Stimulated activated CD4-positive, alpha-beta T cell treated with anti-CD3 and anti-CD28 coated beads, TNF-alpha, amount 100 ng/mL, for 4 hours (primary cell): ENCODE measurements around the gene BRMS1L.
A peak's percentile ranks its signal among the peaks of the same experiment; 100 is the strongest.
"Not testable (repeated sequence)": the region's sequence is repeated elsewhere in the genome, so short reads cannot be mapped to it uniquely, and the experiment has no call there.

ENCODE experiments used
- DNase-seq, 3 experiments: peaks; one replicate each; pipeline ENCODE4 v3.0.0-alpha.2; 2020; ENCODE audit warnings: low read depth in 3 of 3

The BRMS1L gene, protein sequence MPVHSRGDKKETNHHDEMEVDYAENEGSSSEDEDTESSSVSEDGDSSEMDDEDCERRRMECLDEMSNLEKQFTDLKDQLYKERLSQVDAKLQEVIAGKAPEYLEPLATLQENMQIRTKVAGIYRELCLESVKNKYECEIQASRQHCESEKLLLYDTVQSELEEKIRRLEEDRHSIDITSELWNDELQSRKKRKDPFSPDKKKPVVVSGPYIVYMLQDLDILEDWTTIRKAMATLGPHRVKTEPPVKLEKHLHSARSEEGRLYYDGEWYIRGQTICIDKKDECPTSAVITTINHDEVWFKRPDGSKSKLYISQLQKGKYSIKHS

DNA sequence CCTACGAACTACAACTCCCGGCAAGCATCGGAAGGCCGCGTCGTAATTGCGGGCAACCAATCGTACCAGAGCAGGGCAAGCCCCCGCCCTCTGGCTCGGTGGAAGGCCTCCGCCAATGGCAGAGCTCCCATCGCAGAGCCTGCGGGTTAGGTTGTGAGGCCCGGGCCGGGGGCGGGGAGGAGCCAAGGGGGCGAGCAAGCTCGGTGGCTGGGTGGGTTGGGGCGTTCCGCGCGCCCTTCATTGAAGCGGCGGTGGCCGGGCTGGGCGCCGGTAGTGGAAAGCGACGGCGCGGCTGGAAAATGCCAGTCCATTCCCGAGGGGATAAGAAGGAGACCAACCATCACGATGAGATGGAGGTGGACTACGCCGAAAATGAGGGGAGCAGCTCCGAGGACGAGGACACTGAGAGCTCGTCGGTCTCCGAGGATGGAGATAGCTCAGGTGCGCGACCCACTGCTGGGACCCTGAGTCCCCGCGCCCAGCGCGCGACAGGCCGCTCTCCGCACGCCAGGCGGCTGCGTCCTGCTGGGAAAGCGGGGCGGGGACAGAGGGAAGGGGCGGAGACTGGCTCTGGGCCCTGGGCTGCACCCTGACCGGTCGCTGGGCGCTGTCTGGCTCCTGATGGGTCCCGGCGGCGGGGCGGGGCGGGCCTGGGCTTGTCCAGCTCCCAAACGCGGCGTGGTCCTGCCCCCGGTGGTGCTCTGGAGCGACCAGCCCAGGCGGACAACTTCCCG is at the start of gene BRMS1L:
Gene BRMS1L (plus strand): TSS at position 121 of the 734 bp plus-strand sequence. CDS start 179 bp downstream, at position 300.
- peak; percentile 90 to 93 (median 92) for DNase-seq

DNA sequence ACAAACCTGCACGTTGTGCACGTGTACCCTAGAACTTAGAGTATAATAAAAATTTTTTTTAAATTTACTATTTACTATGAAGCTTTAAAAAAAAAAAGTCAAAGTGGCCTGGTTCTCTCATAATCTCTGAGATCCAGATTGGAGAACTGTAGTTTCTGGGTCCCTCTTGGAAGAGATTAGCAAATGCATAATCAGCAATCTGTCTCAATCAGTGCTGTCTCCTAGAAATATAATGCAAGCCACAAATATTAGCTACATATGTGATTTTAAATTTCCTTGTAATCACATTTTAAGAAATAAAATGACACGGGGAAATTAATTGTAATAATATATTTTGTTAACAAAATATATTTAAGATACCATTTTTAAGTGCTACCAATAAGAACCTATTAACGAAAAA is 49.3 kb upstream of the BRMS1L start:
- no peak for DNase-seq

DNA sequence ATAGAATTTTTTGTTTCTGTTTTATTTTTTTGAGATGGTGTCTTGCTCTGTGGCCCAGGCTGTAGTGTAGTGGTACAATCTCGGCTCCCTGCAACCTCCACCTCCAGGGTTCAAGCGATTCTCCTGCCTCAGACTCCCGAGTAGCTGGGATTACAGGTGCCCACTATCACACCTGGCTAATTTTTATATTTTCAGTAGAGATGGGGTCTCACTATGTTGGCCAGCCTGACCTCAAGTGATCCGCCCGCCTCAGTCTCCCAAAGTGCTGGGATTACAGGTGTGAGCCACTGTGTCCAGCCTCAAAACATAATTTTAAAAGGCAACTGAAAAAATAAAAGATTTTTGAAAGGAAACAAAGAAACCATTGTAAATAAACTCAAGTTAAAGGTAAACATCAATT is 48.6 kb upstream of the BRMS1L start:
- not testable (repeated sequence) for DNase-seq

DNA sequence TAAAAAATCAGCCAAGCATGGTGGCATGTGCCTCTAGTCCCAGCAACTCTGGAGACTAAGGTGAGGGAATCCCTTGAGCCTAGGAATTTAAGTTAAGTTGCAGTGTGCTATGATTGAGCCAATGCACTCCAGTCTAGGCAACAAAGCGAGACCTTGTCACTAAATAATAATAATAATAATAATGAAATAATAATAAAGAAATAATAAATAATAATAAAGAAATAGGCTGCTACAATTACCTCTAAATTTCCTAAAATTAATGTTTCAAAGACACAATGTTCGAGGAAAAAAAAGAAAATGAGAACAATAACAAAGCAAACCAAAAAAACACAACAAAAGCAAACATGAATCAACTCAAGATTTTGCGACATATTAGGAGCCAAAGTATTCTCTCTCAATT is 46.8 kb upstream of the BRMS1L start:
- DNase-seq, result no peak

DNA sequence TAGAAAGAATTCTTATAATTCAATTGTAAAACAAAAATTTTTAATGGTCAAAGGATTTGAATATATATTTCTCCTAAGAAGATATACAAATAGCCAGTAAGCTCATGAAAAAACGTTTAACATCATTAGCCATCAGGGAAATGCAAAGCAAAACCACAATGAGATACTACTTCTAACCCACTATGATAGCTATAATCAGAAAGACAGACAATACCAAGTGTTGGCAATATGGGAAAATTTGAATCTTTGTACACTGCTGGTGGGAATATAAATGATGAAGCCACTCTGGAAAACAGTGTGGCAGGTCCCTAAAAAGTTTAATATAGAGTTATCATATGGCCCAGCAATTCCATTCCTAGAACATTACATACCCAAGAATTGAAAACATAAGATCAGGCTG is 42.4 kb upstream of the BRMS1L start:
- DNase-seq, result no peak

DNA sequence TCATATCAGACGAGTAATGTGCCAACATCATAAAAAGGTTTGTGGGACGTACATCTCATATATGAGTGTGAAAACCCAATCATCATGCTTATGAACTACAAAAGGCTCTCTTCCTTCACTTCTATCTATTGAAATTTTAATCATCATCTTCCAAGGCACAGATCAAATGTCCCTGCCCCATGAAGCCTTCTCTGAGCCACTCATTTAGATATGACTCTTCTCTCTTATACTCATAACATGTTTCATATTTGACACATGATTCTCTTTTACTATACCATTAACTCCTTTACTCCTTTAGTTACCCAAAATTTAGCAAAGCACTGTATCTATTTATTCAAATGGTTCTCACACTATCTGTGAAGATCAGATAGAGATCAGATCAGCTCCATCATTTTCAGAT is 39.3 kb upstream of the BRMS1L start:
- no peak for DNase-seq

DNA sequence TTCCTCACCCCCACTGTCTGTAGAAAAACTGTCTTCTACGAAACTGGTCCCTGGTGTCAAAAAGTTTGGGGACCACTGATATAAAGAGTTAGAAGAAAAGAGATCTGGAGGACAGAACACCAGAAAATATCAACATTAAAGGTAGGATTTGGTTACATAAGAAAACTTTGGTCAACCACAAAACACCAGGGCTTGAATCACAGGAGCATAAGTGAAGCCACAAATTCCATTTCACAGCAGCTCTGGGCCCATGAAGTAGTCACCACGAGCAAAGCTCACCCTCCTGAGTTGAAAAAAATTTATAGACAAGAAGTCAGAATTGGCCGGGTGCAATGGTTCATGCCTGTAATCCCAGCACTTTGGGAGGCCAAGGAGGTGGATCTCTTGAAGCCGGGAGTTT is 36.5 kb upstream of the BRMS1L start:
- no peak for DNase-seq

DNA sequence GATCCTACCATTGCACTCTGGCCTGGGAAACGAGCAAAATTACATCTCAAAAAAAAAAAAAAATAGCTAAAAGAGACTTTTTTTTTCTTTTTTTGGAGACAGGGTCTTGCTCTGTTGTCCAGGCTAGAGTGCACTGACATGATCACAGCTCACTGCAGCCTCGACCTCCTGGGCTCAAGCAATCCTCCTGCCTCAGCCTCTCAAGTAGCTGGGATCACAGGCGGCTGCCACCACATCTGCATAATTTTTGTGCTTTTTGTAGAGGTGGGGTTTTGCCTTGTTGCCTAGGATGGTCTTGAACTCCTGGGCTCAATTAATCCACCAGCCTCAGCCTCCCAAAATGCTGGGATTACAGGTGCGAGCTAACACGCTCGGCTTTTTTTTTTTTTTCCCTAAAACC is 28.3 kb upstream of the BRMS1L start:
- no peak for DNase-seq

DNA sequence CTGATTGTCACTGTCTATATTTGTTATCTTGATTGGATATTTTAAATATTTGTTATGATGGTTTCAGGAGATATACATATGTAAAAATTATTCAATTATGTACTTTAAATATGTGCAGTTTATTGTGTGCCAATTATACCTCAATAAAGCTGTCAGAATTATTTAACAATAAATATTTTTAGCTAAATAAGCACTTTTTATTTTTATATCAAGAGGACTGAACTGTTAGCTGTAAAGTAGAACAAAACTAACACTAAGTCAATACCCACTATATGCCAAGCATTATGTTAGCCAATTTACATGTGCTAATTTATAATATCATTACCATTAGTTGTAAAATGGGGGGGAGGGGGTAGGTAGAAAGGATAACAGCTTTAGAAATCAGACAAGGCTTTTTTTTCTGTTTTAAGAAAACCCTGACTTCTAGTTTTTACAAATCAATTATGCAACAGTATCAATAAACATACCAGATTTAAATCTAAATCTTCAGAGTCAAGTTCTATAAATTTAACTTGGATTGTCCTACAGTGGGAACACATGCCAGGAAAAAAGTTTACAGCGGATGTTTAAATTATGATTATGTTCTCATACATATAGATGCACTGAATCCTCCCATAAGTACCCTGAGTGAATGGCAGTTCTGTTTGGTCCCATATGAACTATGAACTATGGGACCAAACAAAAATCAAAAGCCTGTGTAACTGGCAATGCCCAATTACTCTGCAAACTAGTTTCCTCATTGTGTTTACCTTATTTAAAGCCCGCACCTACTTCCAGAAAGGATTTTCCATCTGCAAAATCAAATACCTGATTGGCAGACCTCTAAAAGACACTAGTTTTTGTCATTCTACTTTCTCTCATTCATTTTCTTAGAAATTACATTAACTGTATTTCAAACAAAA is 19.9 kb upstream of the BRMS1L start:
- DNase-seq, result no peak

DNA sequence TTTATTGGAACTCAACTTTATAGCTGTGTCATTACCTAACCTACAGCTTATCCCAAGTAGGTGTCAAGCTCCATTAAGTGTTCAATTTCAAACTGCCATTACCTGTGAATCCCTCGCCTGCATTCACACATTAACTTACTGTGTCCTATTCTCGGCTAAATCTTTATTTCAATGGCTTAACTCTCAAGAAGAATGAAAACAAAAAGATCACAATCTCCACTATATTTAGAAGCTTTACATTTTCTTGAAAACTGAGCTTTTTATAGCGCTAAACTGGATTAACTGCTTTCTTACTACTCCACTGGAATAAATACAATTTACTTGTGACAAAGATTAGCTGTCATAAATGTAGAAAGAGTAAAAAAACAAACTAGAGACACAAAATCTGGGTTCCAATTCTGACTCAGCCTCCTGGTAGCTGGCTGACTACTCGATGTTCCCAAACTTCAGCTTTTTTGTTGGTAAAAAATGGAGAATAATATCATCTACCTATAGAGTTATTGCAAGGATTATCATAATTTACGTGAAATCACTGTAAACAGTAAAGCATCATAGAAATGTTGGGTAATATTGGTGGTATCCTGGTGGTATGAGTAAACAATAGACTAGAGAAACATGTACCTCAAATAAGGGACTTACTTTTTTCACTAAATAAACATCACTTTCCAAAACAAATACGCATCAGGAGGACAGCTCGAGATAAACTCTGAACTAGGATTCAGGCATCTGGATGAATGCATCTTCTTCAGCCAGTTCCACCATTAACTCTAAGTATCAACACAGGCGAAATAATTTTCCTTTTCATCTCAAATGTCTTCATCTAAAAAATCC is 18.8 kb upstream of the BRMS1L start:
- no peak for DNase-seq

DNA sequence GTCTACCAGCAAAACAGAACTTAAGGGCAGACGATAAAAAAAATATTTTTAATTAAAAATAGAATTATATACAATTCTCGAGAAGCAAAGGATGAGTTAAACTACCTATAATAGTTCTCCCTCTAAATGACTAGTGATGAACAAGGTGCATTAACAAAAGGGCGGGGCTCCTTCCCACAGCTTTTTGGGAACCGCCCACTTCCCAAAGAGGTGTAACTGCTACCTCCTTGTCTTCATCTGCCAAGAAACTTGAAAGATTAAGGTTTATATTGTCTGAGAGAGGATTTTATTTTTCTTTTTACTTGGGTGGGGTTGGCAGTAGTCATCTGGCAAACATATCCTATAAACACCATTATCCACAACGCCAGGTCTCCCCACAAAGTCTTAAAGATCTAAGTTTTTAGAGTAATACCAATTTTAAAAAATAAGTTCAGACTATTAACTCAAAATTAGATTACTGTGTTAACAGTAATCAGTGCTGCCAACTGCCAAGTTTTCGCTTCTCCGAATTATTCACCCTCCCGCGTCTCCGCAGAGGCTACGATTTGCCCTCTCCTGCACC is 18.0 kb upstream of the BRMS1L start:
- DNase-seq, result no peak

DNA sequence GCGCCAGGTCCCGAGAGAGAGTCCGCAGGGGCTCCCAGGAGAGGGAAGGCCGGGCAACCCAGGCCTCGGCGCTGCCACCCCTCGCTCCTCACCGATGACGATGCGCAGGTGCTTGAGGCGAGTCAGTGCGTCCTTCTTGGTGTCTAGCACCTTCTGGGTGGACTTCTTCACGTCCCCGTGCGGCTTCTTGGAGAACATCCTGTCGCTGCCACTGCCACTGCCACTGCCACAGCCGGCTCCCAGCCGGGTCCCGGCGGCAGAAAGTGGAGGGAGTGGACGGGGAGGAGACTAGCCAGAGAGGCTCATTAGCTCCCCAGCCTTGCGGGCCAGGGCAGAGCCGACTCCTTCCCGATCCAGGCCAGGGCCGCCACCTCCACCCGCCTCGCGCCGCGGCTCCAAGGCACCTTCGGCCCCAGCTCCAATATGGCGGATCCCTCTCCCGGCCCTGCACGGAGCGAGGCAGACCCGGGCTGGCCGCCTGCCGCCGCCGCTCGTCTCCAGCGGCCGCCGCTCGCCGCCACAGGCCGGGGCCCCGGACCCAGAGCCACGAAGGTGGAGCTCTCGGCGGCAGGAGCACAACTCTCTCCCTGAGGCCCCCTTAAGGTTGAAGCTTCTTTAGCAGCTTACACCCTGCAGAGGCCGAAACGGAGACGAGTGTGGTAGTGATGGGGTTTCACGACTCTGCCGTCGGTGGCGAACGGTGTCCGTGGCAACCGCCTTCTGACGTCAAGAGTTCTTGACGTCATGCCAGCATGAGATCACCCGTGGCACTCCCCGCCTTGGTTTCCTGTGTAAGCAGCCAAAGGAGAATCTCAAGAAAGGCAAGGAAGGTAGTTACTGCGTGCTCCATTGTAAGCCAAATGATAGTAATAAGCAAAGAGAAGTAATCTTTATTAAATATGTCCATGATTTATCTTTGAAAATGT is 17.2 kb upstream of the BRMS1L start, which contains the start of gene RALGAPA1:
Gene RALGAPA1 (minus strand): TSS at position 658 of the 926 bp plus-strand sequence. CDS start 460 bp downstream, at position 198.
- peak; percentile 79 to 88 (median 88) for DNase-seq

DNA sequence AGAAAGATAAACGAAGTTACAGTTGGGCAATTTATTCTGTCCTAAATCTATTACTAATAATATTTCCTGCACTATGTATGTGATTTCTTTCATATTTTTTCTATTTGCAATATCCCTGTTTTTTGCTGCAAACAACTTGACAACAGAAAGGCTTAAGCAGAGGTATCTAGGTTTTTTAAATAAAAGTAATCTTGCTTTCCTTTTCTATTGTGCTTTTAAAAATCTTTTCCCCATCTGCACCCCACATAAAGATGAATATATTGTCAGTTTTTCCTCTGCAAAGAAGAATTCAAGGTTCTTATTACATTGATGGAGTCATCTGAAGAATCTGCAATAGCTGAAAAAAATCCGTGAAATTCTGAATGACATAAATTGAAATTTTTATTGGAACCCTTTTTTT is 16.5 kb upstream of the BRMS1L start:
- DNase-seq, result no peak

DNA sequence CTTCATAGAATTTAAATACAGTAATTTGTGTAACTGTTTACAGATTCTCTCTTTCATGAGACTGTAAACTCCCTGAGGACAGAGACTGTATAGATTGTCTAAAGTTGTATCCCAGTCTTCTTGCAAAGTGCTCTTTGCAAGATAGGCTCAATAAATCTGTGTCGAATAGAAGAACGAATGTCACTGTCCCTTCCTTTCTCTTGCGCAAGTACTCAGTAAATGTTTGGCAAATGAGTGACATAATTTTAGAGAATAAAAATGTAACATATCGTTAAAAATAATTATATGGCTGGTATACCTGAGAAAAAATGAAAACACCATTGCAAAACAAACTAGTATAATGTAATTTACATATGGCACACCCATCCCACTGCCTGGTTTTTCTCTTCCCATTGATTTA is 15.2 kb upstream of the BRMS1L start:
- no peak for DNase-seq

DNA sequence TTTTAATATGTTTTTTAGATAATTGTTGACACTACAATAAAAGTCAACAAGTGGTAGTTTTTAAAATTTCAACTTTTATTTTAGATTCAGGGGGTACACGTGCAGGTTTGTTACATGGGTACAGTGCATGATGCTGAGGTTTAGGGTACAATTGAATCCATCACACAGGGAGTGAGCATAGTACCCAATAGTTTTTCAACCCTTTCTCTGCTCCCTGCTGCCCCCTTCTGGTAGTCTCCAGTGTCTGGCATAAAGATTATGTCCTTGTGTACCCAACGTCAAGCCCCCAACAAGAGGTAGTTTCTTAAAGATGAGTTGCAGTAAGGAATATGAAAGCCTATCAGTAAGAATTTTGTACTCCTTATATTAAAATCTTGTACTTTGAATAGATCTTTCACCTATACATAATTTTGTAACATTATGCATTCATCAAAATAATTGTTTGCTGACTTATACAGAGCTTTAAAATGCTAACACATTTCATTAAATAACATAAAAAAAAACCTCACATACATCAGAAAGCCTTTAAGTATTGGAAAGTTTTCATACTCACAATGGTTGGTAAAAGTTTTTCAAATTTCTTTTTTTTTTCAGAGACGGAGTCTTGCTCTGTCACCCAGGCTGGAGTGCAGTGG is 11.7 kb upstream of the BRMS1L start:
- DNase-seq, result peak; percentile 40 to 76 (median 51)

DNA sequence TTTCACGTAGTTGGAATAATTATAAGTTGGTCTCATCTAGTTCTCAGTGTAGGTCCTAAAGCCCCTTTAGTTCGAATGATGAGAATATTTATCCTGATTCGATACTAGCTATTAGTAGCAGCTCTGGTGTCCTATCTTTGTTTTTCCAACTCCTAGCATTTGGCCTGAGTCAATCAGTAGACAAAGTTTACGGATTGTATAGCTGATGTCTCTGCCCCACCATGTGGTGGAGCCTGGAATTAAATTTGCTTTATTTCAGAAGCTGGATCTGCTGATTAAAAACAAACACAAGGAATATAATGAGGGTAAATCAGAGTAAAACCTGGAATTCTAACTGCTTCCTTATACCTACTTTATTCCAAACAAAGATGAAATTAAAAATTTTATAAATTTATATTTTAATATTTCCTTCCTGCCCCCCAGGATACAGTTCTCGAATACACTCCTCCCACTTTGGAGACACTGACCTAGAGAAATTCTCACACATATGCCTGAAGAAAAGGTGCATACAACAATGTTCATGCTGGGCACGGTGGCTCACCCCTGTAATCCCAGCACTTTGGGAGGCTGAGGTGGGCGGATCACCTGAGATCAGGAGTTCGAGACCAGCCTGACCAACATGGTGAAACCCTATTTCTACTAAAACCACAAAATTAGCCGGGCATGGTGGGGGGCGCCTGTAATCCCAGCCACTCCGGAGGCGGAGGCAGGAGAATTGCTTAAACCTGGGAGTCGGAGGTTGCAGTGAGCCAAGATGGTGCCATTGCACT is 7.6 kb upstream of the BRMS1L start:
- no peak for DNase-seq

DNA sequence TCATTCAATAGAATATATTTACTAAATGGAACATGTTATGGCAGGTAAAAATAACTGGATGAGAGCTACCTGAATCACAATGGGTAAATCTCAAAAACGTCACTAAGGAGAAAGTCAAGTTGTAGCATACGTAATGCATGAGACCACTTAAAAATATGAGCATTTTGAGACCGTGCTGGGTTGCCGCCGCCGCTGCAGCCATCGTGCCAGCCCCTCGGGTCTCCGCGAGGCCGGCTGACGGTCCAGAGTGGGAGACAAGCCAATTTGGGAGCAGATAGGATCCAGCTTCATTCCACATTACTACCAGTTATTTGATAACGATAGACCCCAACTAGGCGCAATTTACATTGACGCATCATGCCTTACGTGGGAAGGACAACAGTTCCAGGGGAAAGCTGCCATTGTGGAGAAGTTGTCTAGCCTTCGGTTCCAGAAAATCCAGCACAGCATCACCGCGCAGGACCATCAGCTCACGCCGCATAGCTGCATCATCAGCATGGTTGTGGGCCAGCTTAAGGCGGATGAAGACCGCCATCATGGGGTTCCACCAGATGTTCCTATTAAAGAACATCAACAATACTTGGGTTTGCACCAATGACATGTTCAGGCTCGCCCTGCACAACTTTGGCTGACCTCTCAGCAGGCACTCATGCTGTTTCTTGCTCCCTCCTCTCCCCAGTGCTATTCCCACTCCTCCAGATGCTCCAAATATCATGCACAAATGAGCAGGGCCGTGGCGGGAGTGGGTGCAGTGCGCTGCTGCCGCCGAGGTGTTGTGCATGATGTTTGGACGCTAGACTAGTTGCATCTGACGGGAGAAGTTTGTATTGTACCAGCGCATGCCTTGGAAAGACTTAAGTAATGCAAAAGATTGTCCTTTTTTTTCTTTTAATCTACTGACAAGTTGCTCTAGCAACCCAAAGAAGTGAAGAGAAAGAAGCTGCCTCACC is 6.3 kb upstream of the BRMS1L start:
- no peak for DNase-seq
